Transverse colon (tissue), 4 donors: Measurements from ENCODE around the gene KTN1.

ENCODE experiments used
- EP300 ChIP-seq: sonication (generic); formaldehyde crosslinking; IDR thresholded peaks from one replicate; pipeline ENCODE4 v1.6.1; 2017; ENCODE audit warnings: antibody characterized with exemption, low read depth
- POLR2AphosphoS5 ChIP-seq, 3 donors: sonication (generic); formaldehyde crosslinking; IDR thresholded peaks; one replicate each; pipeline ENCODE4 v1.6.1; 2016; ENCODE audit warnings: antibody characterized with exemption in 3 of 3
- TF ChIP-seq, protein P1 (sequence below), 5 experiments: fragments of 200-600 bp in 3 of 5; fragments of 450-650 bp in 2 of 5; sonication (generic) in 3 of 5; IDR thresholded peaks; 1 replicate in 2 of 5; 2 replicates in 3 of 5; pipeline ENCODE4 v1.5.1; 2016 to 2017; ENCODE audit warnings: antibody characterized with exemption in 5 of 5, inconsistent platforms in 3 of 5, mild to moderate bottlenecking in 2 of 5, moderate library complexity in 1 of 5

GRCh38 chr14:55603401-55603953 lies 23.5 kb downstream of the KTN1 start:
- TF ChIP-seq EP300: no peak
- TF ChIP-seq, protein P1, sequence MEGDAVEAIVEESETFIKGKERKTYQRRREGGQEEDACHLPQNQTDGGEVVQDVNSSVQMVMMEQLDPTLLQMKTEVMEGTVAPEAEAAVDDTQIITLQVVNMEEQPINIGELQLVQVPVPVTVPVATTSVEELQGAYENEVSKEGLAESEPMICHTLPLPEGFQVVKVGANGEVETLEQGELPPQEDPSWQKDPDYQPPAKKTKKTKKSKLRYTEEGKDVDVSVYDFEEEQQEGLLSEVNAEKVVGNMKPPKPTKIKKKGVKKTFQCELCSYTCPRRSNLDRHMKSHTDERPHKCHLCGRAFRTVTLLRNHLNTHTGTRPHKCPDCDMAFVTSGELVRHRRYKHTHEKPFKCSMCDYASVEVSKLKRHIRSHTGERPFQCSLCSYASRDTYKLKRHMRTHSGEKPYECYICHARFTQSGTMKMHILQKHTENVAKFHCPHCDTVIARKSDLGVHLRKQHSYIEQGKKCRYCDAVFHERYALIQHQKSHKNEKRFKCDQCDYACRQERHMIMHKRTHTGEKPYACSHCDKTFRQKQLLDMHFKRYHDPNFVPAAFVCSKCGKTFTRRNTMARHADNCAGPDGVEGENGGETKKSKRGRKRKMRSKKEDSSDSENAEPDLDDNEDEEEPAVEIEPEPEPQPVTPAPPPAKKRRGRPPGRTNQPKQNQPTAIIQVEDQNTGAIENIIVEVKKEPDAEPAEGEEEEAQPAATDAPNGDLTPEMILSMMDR (IDR thresholded peaks at IDR 0.05): no peak
- TF ChIP-seq POLR2AphosphoS5 (IDR thresholded peaks at IDR 0.05): no peak
